Endothelial cell (in vitro differentiated cells): ENCODE measurements around the gene FEZ2. TPM values are rescaled to one million over a fixed set of nuclear protein-coding genes. Genes with fewer than 3 reads are reported as not detected.

ENCODE experiments used
- DNase-seq: peaks from one replicate; pipeline ENCODE4 v3.0.0; 2021; ENCODE audit warnings: low spot score
- H3K27ac Mint-ChIP-seq: one replicate; pipeline ENCODE4 v1.8.0; 2021; ENCODE audit warnings: mixed read lengths, inconsistent platforms; ENCODE audit not compliant: unreplicated experiment
- H3K27me3 Mint-ChIP-seq: one replicate; pipeline ENCODE4 v1.8.0; 2021; ENCODE audit warnings: mild to moderate bottlenecking, moderate library complexity, mixed read lengths, inconsistent platforms; ENCODE audit not compliant: unreplicated experiment
- H3K36me3 Mint-ChIP-seq: one replicate; pipeline ENCODE4 v1.8.0; 2021; ENCODE audit warnings: mild to moderate bottlenecking, low read depth, mixed read lengths, inconsistent platforms; ENCODE audit not compliant: unreplicated experiment
- H3K4me1 Mint-ChIP-seq: one replicate; pipeline ENCODE4 v1.8.0; 2021; ENCODE audit warnings: mild to moderate bottlenecking, mixed read lengths, inconsistent platforms; ENCODE audit not compliant: unreplicated experiment
- H3K4me3 Mint-ChIP-seq: one replicate; pipeline ENCODE4 v1.8.0; 2021; ENCODE audit warnings: mild to moderate bottlenecking, mixed read lengths, inconsistent platforms; ENCODE audit not compliant: unreplicated experiment
- H3K9me3 Mint-ChIP-seq: one replicate; pipeline ENCODE4 v1.8.0; 2021; ENCODE audit warnings: mixed read lengths, inconsistent platforms; ENCODE audit not compliant: unreplicated experiment
- CTCF ChIP-seq: fragments of 200-600 bp; sonication (generic); IDR thresholded peaks from one replicate; pipeline ENCODE4 v1.5.0; 2021; ENCODE audit warnings: antibody characterized with exemption; ENCODE audit not compliant: unreplicated experiment
- total RNA-seq: library from RNA; stranded (reverse); fragmentation: NEBNext Ultra II Directional; extraction: Animal tissue kit (Norgen Biotek cat#: 25700); gene quantifications from one replicate; pipeline ENCODE4 v1.2.1, GENCODE V29; 2021; ENCODE audit not compliant: unreplicated experiment

FEZ2 gene
- total RNA-seq, 1 donor from 2014 or later, result 40.8 TPM

GRCh38 chr2:36566887-36567286 is 31.1 kb downstream of the FEZ2 start:
- no peak for TF ChIP-seq CTCF
- H3K27me3 Mint-ChIP-seq, result peaks cover 4% of the 10 kb centered on the region
- no peak for DNase-seq
- H3K9me3 Mint-ChIP-seq, result no peaks in the 10 kb centered on the region
- peaks cover 54% of the 10 kb centered on the region for H3K4me1 Mint-ChIP-seq
- peak overlapping the region; percentile 13 for H3K4me3 Mint-ChIP-seq
- no peak overlapping the region for H3K27ac Mint-ChIP-seq
- peaks cover 17% of the 10 kb centered on the region for H3K36me3 Mint-ChIP-seq

- H3K9me3 Mint-ChIP-seq, result no peaks in the 10 kb centered on the region
- DNase-seq, result no peak
- TF ChIP-seq CTCF, result no peak
- H3K27ac Mint-ChIP-seq, result no peak overlapping the region
- H3K4me1 Mint-ChIP-seq, result peaks cover 62% of the 10 kb centered on the region
- peaks cover 17% of the 10 kb centered on the region for H3K36me3 Mint-ChIP-seq
- H3K27me3 Mint-ChIP-seq, result peaks cover 7% of the 10 kb centered on the region
- H3K4me3 Mint-ChIP-seq, result peak overlapping the region; percentile 65
Measured at GRCh38 chr2:36565712-36566111, 32.3 kb downstream of the FEZ2 start.

GRCh38 chr2:36564377-36564930 is 33.5 kb downstream of the FEZ2 start:
- Mint-ChIP-seq H3K9me3 (no peaks in the 10 kb centered on the region), H3K27me3 (peaks cover 12% of the 10 kb centered on the region), H3K36me3 (peaks cover 22% of the 10 kb centered on the region), H3K4me3 (no peak overlapping the region), H3K4me1 (peaks cover 66% of the 10 kb centered on the region), H3K27ac (peak overlapping the region; percentile 59)
- no peak for DNase-seq
- TF ChIP-seq CTCF, result no peak

GRCh38 chr2:36562973-36563532 is 34.9 kb downstream of the FEZ2 start:
- TF ChIP-seq CTCF, result no peak
- peak overlapping the region; percentile 59 for H3K27ac Mint-ChIP-seq
- DNase-seq, result no peak
- H3K9me3 Mint-ChIP-seq, result no peaks in the 10 kb centered on the region
- peaks cover 13% of the 10 kb centered on the region for H3K27me3 Mint-ChIP-seq
- peaks cover 26% of the 10 kb centered on the region for H3K36me3 Mint-ChIP-seq
- no peak overlapping the region for H3K4me3 Mint-ChIP-seq
- peaks cover 61% of the 10 kb centered on the region for H3K4me1 Mint-ChIP-seq

- no peak for TF ChIP-seq CTCF
- H3K27ac Mint-ChIP-seq, result peak overlapping the region; percentile 92
- H3K9me3 Mint-ChIP-seq, result no peaks in the 10 kb centered on the region
- no peak overlapping the region for H3K4me3 Mint-ChIP-seq
- peaks cover 13% of the 10 kb centered on the region for H3K27me3 Mint-ChIP-seq
- no peak for DNase-seq
- peaks cover 26% of the 10 kb centered on the region for H3K36me3 Mint-ChIP-seq
- peaks cover 55% of the 10 kb centered on the region for H3K4me1 Mint-ChIP-seq
Measured at GRCh38 chr2:36562240-36562639, 35.7 kb downstream of the FEZ2 start.
